ENCODE data around the gene FIBP. TPM values are rescaled to one million over a fixed set of nuclear protein-coding genes. Genes with fewer than 3 reads are reported as not detected.

FIBP gene
- total RNA-seq, 2 donors from 2014 or later: 50.9 to 82.8 TPM

GRCh38 chr11:65885808-65886536 lies 2.3 kb downstream of the FIBP start:
- Histone ChIP-seq H3K4me3 (no peak overlapping the region), H3K27ac (no peak overlapping the region), H3K4me1 (peaks cover 0 to 43% of the 10 kb centered on the region in 2 donors), H3K9me3 (no peaks in the 10 kb centered on the region), H3K36me3 (peaks cover 30% of the 10 kb centered on the region), H3K27me3 (no peaks in the 10 kb centered on the region)
- no peak for DNase-seq (ENCODE audit: low spot score)
- TF ChIP-seq CTCF (IDR thresholded peaks at IDR 0.05): no peak

- no peaks in the 10 kb centered on the region for H3K9me3 ChIP-seq
- no peaks in the 10 kb centered on the region for H3K27me3 ChIP-seq
- H3K4me3 ChIP-seq: no peak overlapping the region
- H3K27ac ChIP-seq: peak overlapping the region in 1 of 2 donors; percentile 33
- DNase-seq (ENCODE audit: low spot score): no peak
- peaks cover 30% of the 10 kb centered on the region for H3K36me3 ChIP-seq
- no peak for TF ChIP-seq CTCF (IDR thresholded peaks at IDR 0.05)
- H3K4me1 ChIP-seq: peaks cover 0 to 43% of the 10 kb centered on the region in 2 donors
Observed at GRCh38 chr11:65885231-65885630, 3.0 kb downstream of the FIBP start.

GRCh38 chr11:65884716-65885092 lies 3.6 kb downstream of the FIBP start:
- DNase-seq (ENCODE audit: low spot score): no peak
- H3K9me3 ChIP-seq: no peaks in the 10 kb centered on the region
- peaks cover 30% of the 10 kb centered on the region for H3K36me3 ChIP-seq
- H3K27me3 ChIP-seq: no peaks in the 10 kb centered on the region
- peak; percentile 96 to 98 for TF ChIP-seq CTCF (IDR thresholded peaks at IDR 0.05)
- H3K4me1 ChIP-seq: peaks cover 0 to 38% of the 10 kb centered on the region in 2 donors
- H3K27ac ChIP-seq: peak overlapping the region; percentile 22 to 33
- H3K4me3 ChIP-seq: no peak overlapping the region

GRCh38 chr11:65883786-65884715 lies 4.2 kb downstream of the FIBP start:
- Histone ChIP-seq H3K27ac (no peak overlapping the region), H3K27me3 (no peaks in the 10 kb centered on the region), H3K36me3 (peaks cover 30% of the 10 kb centered on the region), H3K4me1 (peaks cover 0 to 31% of the 10 kb centered on the region in 2 donors), H3K9me3 (no peaks in the 10 kb centered on the region), H3K4me3 (no peak overlapping the region)
- no peak for DNase-seq (ENCODE audit: low spot score)
- no peak for TF ChIP-seq CTCF (IDR thresholded peaks at IDR 0.05)

GRCh38 chr11:65883058-65883761 lies 5.1 kb downstream of the FIBP start:
- DNase-seq (ENCODE audit: low spot score): no peak

More at GRCh38 chr11:65883058-65883761, 5.1 kb downstream of the FIBP start:
- Histone ChIP-seq H3K27ac (no peak overlapping the region), H3K4me1 (peaks cover 0 to 26% of the 10 kb centered on the region in 2 donors), H3K9me3 (no peaks in the 10 kb centered on the region), H3K4me3 (no peak overlapping the region), H3K36me3 (peaks cover 30% of the 10 kb centered on the region), H3K27me3 (no peaks in the 10 kb centered on the region)
- TF ChIP-seq CTCF (IDR thresholded peaks at IDR 0.05): no peak

Measured in right atrium auricular region (tissue), 2 donors.